ENCODE data around the gene TSC2. TPM values are rescaled to one million over a fixed set of nuclear protein-coding genes. Genes with fewer than 3 reads are reported as not detected.
"Not testable (repeated sequence)": the region's sequence is repeated elsewhere in the genome, so short reads cannot be mapped to it uniquely, and the experiment has no call there.

The TSC2 gene
- total and polyA plus RNA-seq, 4 donors, result 23.3 to 51.2 (median 28.7) TPM

DNA sequence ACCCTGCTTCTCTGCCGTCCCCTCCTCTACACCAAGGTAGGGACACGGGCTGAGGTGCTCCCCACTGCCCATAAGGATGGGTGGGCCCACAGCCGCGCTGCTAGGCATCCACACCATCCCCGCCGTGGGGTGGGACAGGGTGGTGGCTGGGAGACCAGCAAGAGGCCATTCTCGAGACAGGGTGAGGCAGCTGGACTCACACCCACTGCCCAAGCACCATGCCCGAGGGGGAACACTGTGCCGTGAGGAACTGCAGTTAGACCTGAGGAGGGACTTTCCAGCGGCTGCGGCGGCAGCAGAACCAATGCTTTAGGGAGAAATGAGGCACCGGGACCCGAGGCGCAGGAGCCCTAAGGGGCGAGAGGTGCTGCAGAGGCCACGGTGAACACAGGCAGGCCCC is 74.6 kb downstream of the TSC2 start:
- H3K36me3 ChIP-seq (ENCODE audit: control insufficient read depth in 4 of 4, insufficient read depth in 3 of 4, low read depth in 1 of 4, low read length in 3 of 4), result peaks cover 0 to under 1% (median 0%) of the 10 kb centered on the region in 4 donors
- H3K4me3 ChIP-seq (ENCODE audit: low read depth in 1 of 3, low read length in 3 of 3), result no peak overlapping the region
- no peaks in the 10 kb centered on the region for H3K27me3 ChIP-seq (ENCODE audit: control insufficient read depth in 4 of 4, insufficient read depth in 4 of 4, low read length in 3 of 4)
- H3K27ac ChIP-seq (ENCODE audit: low read depth in 1 of 2, low read length in 2 of 2), result no peak overlapping the region
- no peak overlapping the region for H3K9ac ChIP-seq (ENCODE audit: low read depth in 1 of 2, low read length in 2 of 2)
- H3K4me1 ChIP-seq (ENCODE audit: control insufficient read depth in 4 of 4, insufficient read depth in 4 of 4, low read length in 3 of 4), result peaks cover 4 to 25% (median 8%) of the 10 kb centered on the region in 4 donors
- TF ChIP-seq EGR1 (IDR thresholded peaks at IDR 0.05; ENCODE audit: low read depth in 2 of 2), result no peak
- TF ChIP-seq TAF1 (conservative IDR thresholded peaks at IDR 0.05), result no peak
- no peak for TF ChIP-seq RAD21 (IDR thresholded peaks at IDR 0.05)
- TF ChIP-seq YY1 (IDR thresholded peaks at IDR 0.05), result no peak
- TF ChIP-seq, protein P1, sequence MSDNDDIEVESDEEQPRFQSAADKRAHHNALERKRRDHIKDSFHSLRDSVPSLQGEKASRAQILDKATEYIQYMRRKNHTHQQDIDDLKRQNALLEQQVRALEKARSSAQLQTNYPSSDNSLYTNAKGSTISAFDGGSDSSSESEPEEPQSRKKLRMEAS (IDR thresholded peaks at IDR 0.05), result no peak
- TF ChIP-seq FOXA1 (IDR thresholded peaks at IDR 0.05), result no peak
- TF ChIP-seq, protein P2, sequence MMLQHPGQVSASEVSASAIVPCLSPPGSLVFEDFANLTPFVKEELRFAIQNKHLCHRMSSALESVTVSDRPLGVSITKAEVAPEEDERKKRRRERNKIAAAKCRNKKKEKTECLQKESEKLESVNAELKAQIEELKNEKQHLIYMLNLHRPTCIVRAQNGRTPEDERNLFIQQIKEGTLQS (IDR thresholded peaks at IDR 0.05), result no peak
- no peak for TF ChIP-seq HNF4G (IDR thresholded peaks at IDR 0.05)
- TF ChIP-seq, protein P3, sequence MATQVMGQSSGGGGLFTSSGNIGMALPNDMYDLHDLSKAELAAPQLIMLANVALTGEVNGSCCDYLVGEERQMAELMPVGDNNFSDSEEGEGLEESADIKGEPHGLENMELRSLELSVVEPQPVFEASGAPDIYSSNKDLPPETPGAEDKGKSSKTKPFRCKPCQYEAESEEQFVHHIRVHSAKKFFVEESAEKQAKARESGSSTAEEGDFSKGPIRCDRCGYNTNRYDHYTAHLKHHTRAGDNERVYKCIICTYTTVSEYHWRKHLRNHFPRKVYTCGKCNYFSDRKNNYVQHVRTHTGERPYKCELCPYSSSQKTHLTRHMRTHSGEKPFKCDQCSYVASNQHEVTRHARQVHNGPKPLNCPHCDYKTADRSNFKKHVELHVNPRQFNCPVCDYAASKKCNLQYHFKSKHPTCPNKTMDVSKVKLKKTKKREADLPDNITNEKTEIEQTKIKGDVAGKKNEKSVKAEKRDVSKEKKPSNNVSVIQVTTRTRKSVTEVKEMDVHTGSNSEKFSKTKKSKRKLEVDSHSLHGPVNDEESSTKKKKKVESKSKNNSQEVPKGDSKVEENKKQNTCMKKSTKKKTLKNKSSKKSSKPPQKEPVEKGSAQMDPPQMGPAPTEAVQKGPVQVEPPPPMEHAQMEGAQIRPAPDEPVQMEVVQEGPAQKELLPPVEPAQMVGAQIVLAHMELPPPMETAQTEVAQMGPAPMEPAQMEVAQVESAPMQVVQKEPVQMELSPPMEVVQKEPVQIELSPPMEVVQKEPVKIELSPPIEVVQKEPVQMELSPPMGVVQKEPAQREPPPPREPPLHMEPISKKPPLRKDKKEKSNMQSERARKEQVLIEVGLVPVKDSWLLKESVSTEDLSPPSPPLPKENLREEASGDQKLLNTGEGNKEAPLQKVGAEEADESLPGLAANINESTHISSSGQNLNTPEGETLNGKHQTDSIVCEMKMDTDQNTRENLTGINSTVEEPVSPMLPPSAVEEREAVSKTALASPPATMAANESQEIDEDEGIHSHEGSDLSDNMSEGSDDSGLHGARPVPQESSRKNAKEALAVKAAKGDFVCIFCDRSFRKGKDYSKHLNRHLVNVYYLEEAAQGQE (IDR thresholded peaks at IDR 0.05), result no peak
- no peak for TF ChIP-seq FOXA2 (IDR thresholded peaks at IDR 0.05)
- no peak for TF ChIP-seq JUND (IDR thresholded peaks at IDR 0.05)
- no peak for TF ChIP-seq NR2F2 (IDR thresholded peaks at IDR 0.05)
- no peak for TF ChIP-seq GABPA (IDR thresholded peaks at IDR 0.05 in 1 of 2, conservative IDR thresholded peaks at IDR 0.05 in 1 of 2)
- TF ChIP-seq RXRA (IDR thresholded peaks at IDR 0.05), result no peak
- TF ChIP-seq, protein P4, sequence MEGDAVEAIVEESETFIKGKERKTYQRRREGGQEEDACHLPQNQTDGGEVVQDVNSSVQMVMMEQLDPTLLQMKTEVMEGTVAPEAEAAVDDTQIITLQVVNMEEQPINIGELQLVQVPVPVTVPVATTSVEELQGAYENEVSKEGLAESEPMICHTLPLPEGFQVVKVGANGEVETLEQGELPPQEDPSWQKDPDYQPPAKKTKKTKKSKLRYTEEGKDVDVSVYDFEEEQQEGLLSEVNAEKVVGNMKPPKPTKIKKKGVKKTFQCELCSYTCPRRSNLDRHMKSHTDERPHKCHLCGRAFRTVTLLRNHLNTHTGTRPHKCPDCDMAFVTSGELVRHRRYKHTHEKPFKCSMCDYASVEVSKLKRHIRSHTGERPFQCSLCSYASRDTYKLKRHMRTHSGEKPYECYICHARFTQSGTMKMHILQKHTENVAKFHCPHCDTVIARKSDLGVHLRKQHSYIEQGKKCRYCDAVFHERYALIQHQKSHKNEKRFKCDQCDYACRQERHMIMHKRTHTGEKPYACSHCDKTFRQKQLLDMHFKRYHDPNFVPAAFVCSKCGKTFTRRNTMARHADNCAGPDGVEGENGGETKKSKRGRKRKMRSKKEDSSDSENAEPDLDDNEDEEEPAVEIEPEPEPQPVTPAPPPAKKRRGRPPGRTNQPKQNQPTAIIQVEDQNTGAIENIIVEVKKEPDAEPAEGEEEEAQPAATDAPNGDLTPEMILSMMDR (IDR thresholded peaks at IDR 0.05; ENCODE audit: low read depth, low read length, missing input control), result no peak
- TF ChIP-seq HNF4A (conservative IDR thresholded peaks at IDR 0.05), result no peak
- TF ChIP-seq, protein P5, sequence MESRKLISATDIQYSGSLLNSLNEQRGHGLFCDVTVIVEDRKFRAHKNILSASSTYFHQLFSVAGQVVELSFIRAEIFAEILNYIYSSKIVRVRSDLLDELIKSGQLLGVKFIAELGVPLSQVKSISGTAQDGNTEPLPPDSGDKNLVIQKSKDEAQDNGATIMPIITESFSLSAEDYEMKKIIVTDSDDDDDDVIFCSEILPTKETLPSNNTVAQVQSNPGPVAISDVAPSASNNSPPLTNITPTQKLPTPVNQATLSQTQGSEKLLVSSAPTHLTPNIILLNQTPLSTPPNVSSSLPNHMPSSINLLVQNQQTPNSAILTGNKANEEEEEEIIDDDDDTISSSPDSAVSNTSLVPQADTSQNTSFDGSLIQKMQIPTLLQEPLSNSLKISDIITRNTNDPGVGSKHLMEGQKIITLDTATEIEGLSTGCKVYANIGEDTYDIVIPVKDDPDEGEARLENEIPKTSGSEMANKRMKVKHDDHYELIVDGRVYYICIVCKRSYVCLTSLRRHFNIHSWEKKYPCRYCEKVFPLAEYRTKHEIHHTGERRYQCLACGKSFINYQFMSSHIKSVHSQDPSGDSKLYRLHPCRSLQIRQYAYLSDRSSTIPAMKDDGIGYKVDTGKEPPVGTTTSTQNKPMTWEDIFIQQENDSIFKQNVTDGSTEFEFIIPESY (IDR thresholded peaks at IDR 0.05), result no peak
- no peak for TF ChIP-seq SP1 (IDR thresholded peaks at IDR 0.05)
- H3K9me3 ChIP-seq (ENCODE audit: control insufficient read depth in 4 of 4, low read length in 3 of 4), result no peaks in the 10 kb centered on the region
- 92% methylated on average over 17 of the region's 17 CpGs for WGBS
- no peak for DNase-seq (ENCODE audit: low spot score)

DNA sequence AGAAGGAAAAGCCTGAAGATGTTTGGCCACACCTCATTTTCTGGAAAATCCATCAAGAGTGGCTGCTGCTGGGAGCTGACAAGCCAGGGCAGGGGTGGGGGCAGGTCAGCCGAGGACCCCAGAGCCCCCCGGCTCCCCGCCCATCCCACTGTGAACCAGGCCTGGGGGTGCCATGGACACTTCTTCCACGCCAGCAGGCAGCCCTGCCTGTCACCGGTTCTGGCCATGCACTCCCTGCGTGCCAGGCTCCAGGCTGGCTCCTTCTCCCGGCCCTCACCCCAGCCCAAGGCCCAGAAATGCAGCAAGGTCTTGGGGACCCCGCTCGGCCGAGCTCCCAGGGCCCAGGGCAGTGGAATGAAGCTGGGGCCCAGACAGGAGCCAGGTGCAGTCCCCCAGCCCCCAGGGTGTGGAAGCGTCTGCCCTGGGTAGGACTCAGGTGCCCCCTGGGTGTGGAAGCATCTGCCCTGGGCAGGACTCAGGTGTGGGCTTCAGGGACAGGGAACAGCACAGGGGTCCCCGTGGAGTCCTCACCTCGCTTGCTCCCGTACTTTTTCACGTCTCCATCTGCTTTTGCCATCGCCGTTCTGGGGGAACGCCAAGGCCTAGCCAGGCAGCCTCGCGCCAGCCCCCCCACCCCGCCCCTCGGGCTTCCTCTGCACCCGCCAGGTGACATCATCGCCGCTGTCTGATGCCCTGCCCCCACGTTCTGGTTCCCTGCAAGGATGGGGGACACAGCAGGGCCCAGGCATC is 75.3 kb downstream of the TSC2 start:
- WGBS, result 83% methylated on average over 21 of the region's 26 CpGs

DNA sequence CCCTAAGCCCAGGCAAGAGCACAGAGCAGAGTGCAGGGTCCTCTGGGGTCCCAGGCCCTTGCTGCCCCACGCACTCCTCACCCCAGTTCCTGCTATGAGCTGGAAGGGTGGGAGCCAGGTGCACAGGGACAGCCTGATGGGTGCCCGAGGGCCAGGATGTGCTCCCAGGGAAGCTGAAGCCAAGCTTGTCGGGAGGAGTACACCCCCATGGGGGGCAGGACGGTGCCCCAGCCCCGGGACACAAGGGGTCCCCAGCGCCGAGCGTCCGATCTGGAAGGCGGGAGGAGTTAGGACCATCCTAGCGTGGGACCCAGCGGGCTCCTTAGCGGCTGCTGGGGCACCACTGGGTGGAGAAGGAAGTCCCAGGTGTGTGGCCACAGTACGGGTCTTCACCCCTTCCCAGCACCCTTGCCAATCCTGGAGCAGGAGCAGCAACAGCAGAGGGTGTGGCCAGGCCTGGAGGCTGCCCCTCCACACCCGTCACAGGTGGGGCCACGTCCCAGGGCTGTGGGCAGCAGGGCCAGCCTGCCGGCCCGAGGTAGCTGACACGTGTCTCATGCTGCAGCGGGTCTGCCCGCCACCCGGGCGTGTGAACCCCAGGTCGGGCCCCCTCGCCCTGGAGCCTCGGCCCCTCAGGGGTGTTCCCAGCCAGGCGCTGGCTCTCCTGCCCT is 76.1 kb downstream of the TSC2 start:
- H3K4me3 ChIP-seq (ENCODE audit: low read depth in 1 of 3, low read length in 3 of 3); H3K36me3 ChIP-seq (ENCODE audit: control insufficient read depth in 4 of 4, insufficient read depth in 3 of 4, low read depth in 1 of 4, low read length in 3 of 4); H3K27me3 ChIP-seq (ENCODE audit: control insufficient read depth in 4 of 4, insufficient read depth in 4 of 4, low read length in 3 of 4); H3K9ac ChIP-seq (ENCODE audit: low read depth in 1 of 2, low read length in 2 of 2); H3K9me3 ChIP-seq (ENCODE audit: control insufficient read depth in 4 of 4, low read length in 3 of 4); DNase-seq (ENCODE audit: low spot score): not testable (repeated sequence)
- peaks cover 11 to 34% (median 11%) of the 10 kb centered on the region in 4 donors for H3K4me1 ChIP-seq (ENCODE audit: control insufficient read depth in 4 of 4, insufficient read depth in 4 of 4, low read length in 3 of 4)
- H3K27ac ChIP-seq (ENCODE audit: low read depth in 1 of 2, low read length in 2 of 2), result peak overlapping the region; percentile 46 to 50
- WGBS, result 69% methylated on average over 26 of the region's 27 CpGs

More for the DNA sequence above, 75.3 kb downstream of the TSC2 start:
- DNase-seq (ENCODE audit: low spot score); H3K27me3 ChIP-seq (ENCODE audit: control insufficient read depth in 4 of 4, insufficient read depth in 4 of 4, low read length in 3 of 4); H3K9ac ChIP-seq (ENCODE audit: low read depth in 1 of 2, low read length in 2 of 2); H3K4me3 ChIP-seq (ENCODE audit: low read depth in 1 of 3, low read length in 3 of 3); H3K27ac ChIP-seq (ENCODE audit: low read depth in 1 of 2, low read length in 2 of 2); H3K9me3 ChIP-seq (ENCODE audit: control insufficient read depth in 4 of 4, low read length in 3 of 4); H3K36me3 ChIP-seq (ENCODE audit: control insufficient read depth in 4 of 4, insufficient read depth in 3 of 4, low read depth in 1 of 4, low read length in 3 of 4): not testable (repeated sequence)
- H3K4me1 ChIP-seq (ENCODE audit: control insufficient read depth in 4 of 4, insufficient read depth in 4 of 4, low read length in 3 of 4), result peaks cover 4 to 28% (median 8%) of the 10 kb centered on the region in 4 donors

All from liver (tissue), 9 donors.